GM04503 (cell line): ENCODE measurements around the gene APLP2.

Source experiments
- DNase-seq: peaks from one replicate; pipeline ENCODE4 v3.0.0-alpha.2; 2012; ENCODE audit warnings: low read depth

The APLP2 gene

DNA sequence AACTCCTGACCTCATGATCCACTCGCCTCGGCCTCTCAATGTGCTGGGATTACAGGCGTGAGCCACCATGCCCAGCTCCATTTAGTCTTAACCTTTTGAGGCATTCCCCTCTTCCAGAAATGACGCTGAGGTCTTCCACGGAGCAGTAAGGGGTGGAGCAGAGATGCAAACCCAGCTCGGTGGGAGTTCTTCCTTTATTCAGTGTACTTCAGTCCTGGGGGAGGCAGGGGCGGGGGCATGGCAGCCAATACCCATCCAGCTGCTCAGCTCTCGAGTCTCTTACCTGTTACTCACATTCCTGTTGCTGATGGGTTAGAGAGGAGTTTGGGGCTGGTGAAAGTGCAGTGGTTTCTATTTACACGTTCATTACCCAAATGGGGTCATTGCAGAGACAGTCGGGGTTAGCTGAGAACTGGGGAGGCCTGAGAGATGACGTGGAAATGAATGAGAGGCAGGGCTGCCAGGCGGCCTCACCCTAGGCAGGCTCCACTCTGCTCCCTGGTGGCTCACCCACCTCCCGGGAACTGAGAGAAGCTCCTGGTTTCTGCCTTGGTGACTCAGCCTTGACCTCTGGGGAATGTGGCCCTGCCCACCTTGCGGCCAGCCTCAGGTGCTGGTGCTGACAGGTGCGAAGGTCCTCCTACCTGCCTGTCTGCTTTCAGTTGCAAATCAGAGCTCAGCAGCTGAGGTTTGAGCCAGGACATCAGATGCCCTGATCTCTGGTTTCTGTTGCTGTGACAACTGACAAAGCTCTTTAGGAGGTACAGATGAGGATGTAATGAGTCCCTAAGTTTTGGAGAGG is 76.5 kb downstream of the APLP2 start:
- no peak for DNase-seq

DNA sequence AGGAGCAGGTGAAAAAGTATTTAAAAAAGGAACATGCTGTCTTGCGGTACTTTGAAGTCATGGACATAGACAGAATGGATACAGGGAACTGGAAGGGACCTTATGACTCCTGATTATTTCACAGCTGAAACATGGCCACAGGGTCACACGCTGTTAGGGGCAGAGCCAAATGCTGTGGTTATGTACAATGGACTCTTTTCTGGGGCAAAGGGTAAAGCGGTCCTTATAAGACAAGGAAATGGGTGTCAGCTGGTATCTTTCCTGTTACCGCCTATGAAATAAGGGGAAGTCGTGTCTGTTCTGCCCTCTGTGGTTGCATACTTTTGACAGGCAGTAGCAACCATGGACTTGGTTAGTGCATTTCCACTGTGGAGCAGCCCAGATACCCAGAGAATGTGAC is 77.1 kb downstream of the APLP2 start:
- DNase-seq, result no peak

DNA sequence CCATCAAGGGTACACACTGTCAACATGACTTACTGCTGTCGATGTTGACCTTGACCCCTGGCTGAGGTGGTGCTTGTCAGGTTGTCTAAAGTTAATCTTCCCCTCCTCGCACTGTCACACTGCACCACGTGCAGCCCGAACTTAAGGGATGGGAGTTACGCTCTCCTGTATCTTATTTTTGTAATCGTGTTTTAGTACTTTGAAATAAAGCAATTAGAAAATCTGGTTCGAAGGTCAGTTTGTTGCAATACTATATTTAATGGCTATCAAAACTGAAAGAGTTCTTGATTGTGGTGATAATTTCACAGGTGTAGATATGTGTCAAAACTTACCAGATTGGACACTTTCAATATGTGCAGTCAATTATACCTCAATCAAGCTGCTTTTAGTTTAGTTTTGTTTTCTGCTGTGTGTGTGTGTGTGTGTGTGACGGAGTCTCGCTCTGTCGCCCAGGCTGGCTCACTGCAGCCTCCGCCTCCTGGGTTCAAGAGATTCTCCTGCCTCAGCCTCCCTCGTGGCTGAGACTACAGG is 79.2 kb downstream of the APLP2 start:
- DNase-seq, result no peak

DNA sequence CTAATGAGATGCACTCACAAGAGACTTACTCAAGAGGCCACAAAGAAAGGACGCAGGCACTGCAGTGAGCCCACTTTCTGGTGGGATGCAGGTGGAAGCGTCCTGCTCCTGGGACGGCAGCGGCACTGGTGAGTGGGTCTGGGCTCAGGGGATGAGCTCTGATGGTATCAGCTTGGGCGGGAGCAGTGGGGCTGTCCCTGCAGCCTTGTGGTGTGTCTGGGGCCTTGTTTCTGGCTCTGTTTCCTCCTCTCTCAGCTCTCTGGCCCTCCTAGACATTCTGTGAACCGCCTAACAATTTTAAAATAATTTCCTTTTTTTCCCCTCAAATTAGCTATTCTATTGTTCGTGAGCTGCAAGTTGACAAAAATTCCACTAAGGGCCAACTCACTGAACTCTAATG is 81.1 kb downstream of the APLP2 start:
- no peak for DNase-seq

DNA sequence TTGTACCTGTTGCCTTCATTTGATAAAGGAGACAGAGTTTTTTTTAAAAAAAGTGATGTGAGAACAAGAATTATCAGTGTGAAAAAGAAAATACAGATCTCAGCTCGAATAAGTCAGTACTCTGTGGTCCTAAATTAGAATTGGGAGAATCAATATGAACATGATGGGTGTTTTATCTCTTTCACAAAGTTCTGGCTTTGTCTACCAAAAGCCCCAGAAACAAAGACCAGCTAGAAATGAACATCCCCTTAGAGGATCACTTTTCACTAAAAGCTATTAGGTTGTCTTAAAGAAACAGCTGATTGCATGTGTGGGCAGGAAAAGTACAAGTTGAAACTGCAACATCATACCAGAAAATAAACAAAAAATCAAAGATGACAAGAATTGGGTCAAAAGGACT is 81.5 kb downstream of the APLP2 start:
- no peak for DNase-seq

DNA sequence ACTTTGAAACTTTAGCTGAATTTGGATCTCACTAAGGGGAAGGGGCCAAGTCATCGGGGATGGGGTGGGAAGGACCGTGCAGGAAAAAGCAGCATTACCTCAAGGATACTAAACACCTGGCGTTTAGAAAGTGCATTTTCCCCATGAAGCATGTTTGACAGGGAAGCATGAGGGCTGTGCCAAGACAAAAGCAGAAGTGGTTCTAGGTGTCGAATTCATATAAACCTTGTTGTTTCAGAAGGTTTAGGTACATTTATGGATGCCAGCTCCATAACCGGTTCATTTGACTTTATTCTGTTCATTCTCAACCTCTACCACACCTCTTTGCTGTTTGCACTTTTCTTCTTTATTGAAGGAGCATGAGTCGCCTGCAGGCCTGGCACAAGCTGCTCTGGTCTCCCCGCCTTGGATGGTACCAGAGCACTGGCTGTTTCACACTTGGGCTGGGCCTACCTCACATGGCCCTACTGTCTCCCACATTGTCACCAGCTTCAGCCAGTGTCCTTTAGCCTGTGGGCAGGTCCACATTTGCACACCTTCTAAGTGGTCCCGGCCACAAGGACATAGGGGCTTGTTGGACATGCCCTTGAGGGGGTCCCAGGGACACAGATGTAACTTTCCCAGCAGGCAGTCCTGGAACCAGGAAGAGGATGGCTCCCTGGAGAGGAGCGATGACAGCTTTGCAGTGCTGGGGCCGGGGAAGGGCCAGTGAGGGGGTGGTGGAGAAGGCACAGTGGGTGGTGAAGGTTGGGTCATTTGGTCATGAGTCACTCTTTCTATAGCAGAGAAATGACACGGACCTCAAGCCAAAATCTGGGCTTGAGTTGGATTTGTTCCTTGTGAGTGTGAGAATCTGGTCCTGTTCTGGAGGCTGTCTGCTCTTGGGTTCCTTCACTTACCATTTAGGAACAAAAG is 86.7 kb downstream of the APLP2 start:
- DNase-seq, result no peak

DNA sequence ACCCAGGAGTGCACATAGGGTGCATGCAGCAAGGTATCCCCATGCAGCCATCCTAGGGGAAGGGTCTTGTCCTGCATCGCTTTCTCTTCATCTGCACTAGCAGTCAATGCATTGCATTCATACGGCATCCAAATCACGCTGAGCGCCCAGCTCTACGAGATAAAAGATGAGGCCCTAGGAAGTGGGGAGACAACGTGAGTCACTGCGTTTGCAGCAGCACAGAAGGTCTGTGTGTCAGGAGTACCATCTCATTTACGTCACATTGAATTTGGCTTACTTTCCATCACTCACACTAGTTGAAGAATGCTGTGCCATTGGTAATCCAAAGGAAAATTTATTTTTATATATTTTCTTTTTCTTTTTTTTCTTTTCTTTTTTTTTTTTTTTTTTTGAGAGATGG is 87.4 kb downstream of the APLP2 start:
- no peak for DNase-seq

DNA sequence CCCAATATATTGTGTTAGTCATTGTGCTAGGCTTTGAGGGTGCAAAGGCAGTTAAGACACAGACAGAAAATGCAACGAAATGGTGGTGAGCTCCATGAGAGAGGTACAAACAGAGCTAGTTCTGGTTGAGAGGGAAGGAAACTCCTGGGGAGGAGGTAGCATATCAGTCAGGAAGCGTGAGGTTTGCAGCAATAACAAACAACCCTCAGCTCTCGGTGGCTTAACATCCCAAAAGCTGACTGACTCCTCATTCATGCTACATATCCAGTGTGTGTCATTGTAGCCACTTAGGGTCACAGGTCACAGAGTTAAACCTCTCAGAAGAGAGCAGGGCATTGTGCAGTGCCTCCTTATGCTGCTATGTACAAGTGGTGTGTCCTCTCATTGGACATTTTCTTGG is 88.1 kb downstream of the APLP2 start:
- no peak for DNase-seq

DNA sequence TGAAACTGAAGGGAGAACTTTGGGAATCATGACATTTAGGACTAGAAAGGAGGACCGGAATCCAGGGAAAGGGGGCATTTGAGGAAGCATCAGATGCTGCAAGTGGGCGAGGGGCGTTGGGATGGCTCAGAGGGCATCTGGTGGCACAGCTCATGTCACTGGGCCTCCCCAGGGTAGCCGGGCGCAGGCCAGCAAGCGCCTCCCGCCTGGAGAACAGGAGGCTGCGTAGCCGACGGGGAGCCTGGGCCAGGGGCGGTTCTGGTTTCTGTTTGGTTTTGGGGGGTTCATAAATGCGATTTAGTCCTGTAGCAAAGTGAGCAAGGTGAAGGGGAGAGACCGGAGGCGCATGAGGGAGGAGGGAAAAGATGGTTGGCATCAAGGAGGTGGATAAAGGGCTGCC is 89.4 kb downstream of the APLP2 start:
- no peak for DNase-seq

DNA sequence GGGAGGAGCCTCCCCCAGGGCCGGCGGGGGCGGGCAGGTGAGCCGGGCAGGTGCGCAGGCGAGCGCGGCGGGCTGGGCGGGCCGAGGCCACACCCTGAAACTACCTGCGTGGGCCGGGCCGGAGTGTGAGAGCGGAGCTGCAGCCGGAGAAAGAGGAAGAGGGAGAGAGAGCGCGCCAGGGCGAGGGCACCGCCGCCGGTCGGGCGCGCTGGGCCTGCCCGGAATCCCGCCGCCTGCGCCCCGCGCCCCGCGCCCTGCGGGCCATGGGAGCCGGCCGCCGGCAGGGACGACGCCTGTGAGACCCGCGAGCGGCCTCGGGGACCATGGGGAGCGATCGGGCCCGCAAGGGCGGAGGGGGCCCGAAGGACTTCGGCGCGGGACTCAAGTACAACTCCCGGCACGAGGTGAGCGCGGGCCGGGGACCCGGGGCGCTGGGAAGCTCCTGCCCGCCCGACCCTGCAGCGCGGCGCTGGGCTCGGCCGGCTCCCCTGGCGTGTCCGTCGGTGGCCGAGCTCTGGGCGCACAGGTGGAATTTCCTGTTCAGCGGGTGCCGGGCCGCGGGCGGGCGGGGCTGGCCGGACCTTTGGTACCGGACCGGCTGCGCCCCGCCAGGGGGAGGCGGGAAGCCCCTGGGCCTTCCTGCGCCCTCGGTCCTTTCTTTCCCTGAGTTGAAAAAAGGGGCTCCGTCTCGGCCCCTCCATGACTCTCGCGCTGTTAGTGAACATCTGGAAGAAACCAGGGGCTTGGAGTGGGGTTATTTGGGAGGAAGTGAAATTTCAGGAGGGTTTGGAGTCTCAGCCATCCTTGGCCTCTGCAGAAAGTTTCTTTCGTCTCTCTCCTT is 90.2 kb downstream of the APLP2 start, which contains the start of gene ST14:
Gene ST14 (plus strand): TSS at position 126 of the 841 bp plus-strand sequence. CDS start 198 bp downstream, at position 324.
- no peak for DNase-seq

DNA sequence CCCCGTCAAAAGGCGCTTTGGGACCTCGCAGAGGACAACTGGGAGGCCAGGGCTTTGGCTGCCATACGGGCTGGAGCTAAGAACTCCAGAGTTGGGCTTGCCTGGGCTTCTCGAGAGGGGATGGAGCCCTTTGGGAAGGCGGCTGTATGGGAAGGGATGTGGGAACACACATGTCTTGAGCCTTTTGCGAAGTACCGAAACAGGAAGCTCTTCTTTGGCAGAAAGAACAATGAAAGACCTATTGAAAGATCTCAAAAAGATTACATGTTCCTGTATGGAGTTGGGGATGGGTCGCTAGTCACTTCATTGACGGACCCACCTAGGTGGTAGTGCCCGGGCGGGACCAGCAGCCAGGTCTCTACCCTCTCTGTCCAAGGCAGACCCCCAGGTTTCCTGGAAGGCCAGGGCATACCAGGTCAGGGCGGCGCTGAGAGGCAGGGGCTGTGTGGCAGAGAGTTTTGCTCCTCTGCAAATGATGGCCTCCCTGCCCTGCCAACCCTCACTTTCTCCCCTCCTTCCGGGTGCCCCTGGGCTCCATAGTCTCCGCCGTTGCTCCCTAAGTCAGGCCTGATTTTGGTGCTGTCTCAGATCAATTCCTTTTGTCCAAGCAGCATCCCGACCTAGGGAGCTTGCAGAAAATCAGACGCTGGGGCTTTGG is 90.9 kb downstream of the APLP2 start:
- DNase-seq, result no peak

DNA sequence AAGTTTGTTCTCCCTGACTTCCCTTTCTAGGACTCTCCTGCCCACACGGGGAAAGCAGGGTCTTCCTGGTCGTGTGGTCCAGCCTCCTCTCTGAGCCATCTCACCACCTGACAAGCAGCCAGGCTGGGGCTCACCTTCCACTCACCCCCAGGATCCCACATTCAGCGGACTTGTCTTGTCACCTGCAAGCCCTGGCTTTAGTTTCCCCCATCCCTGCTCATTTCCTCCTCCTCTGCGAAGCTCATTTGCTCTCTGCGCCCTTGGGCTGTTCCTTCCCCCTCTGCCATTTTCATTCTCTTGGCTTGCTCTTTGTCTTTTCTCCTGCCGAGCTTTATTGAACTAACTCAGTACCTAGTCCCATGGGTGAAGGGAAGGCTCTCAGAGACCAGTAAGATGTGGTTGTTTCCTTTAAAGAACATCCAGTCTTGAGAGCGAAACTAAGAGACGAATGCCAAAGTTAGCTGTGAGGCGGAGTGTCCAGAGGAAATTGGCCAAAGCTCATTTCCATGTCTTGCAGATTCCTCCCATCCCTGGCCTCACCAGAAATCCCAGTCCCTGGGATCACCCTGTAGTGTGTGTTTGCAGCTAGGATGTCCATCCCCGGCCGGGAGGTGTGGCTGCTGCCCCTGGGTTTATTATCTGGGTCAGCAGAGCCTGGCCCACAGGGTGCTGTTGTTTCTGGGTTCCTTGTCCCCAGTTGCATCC is 91.9 kb downstream of the APLP2 start:
- DNase-seq, result no peak

DNA sequence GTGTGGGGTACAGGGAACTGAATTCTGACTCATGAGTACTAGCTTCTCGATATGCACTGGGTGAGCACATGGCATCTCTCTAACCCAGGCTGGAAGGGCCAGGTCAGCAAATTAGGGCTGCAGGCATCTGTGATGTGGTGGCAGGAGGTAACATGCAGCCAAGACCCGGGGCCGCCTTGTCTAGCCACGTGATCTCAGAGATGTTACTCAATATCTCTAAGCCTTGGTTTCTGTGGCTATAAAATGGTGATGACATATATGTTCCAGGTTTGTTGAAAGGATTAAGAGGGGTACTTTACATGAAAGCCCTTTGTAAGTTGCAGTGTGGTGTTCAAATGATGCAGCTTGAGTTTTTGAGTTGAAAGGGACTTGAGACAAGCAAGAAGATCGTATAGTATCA is 93.0 kb downstream of the APLP2 start:
- no peak for DNase-seq

DNA sequence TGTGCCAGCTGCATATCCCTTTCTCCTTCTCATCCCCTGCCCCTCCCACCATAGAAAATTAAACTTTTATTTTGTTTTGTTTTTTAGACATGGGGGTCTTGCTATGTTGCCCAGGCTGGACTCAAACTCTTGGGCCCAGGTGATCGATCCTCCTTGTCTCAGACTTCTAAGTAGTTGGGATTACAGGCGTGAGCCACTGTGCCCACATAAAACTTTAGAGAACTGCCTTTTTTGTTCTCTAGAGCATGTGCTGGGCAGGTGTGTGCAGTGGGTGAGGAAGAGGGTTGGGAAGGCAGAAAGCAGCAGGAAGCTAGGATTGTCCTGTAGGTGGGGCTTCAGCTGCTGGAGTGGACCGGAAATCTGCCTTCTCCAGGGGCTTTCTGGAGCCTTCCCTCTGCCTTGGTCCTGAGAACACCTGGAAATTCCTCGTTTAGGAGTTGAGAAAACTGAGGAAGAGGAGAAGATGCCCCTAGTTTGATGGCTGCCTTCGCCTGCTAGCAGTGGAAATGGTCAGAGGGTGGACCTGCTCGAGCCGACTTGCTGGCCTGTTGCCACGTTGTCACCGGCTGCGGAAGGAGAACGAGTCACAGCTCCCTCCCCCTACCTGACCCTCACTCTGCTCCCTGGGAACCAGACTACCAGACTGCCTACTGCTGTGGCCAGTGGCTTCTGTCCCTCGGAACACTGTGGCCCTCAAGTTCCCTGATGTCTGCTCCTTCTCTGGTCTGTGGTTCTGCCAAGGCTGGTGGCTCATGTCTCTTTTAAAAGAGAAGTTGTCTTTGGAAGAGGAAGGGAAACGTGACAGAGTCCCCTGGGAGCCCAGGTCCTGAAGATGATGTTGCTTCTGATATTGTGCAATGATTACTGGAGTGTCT is 93.9 kb downstream of the APLP2 start:
- no peak for DNase-seq

DNA sequence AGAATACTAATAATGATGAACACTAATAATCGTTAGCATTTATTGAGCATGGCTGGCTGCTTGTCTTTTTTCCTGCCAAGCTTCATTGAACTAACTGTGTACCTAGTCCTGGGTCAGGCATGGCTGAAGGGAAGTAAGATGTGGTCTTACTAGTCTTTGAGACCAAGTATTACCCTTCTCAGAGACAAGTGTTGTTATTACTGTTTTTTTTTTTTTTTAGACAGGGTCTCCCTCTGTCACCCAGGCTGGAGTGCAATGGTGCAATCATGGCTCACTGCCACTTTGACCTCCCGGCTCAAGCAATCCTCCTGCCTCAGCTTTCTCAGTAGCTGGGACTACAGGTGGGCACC is 94.5 kb downstream of the APLP2 start:
- no peak for DNase-seq

DNA sequence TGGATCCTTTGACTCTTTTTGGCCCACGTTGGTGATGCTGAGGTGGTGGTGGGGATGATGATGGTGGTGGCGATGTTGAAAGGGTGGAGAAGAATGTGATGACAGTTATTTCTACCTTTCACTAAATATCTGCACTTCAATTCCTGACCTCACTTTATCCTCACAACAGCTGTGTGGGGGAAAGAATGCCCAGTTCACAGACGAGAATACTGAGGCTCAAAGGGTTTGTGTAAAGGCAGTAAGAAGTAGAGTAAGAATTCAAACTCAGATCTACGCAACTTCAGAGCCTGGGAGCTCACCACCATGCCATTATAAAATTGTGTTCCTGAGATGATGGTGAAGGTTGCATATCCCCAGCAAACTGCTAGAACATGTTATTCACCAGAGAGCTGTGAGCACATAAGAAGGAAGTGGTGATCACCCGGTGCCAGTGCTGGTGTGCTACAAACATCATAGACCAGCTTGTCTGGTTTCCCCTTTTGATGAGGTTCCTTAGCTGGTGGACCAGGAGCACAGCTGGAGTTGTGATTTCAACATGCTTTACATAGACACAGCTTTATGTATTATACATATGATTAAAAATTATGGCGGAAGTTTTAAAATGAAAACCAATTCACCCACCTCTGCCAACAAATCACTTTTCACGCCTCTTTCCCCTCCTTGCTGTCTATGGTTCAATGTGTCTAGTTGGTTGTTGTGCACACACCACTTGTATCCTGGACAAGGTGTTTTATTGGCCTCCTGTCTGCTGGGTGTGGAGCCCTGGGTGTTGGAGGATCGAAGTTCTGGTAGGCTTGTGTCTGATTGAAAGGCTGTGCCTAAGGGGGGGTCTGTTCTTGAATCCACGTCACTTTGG is 96.1 kb downstream of the APLP2 start:
- no peak for DNase-seq

DNA sequence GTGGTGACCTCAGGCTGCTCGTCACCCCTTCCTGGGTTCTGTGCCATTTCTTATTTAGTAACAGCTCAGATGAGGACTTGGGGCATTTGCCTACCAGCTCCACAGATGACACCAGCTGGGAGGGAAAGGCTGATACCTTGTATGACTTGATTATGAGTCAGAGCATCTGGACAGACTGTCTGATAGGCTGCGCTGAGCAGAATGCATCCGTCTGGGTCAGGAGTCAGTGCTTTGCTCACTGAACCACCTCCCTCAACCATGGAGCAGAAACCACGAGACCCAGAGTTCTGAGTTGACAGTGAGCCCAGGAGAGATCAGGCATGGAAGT is 96.7 kb downstream of the APLP2 start:
- DNase-seq, result peak; percentile 79

DNA sequence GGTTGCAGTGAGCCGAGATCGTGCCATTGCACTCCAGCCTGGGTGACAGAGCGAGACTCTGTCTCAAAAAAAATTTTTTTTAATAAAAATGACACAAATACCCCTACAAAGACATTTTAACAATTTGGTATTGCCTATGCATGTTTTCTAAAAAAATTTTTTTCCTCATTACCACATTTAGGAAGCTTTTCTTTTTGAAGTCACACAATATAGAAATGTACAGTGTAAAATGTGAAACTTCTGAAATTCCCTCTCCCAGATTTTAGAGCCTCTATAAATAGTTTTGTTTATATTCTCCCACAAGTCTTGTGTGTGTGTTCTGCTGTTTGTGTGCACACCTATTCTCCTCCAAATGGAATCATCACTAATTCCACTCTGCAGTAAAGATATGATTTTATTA is 97.5 kb downstream of the APLP2 start:
- DNase-seq, result no peak

DNA sequence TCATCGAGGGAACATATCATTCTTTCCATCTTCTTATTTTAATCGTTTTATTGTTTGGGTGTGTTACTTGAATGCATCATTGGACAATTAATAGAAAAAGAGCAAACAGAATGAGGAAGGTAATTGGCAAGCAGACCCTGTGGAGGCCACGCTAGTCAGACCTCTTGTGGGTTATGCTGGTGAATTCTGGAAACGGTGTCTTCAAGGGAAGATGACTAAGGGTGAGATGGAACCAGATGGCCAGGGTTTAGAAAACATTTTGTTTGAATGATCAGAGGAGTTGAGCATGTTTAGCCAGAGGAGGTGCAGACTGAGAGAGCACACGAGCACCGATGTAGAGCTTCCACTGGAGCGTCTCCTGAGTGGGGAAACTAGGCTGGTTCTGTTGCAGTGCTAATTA is 98.4 kb downstream of the APLP2 start:
- DNase-seq, result no peak
